ENCODE data around the gene ITGB3.

Gene ITGB3

DNA sequence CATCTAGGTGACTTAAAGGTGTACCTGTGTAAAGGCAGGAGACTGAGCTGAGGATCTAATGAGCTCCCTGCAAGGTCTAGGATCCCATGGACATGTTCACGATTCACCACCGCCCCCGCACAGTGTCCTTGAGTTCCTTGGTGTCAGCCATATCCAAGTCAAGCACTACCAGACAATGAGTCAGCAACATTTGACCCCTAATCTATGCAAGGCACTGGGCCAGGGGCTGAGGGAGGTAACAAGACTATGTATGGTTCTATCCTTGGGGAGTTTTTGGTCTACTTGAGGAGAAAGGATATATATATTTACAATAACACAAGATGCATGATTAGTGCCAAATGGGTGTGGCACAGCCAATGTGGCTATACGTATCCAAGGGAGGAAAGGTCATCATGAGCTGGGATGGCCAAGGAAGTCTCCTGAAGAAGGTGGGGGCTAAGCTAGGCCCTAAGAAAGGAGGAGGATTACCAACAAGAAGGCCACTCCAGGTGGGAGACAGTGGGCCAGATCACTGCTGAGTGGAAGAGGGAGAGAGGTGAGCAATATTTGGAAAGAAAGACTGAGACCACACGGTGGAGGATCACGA lies 35.0 kb downstream of the ITGB3 start:
- TF ChIP-seq FOXP2 (optimal IDR thresholded peaks at IDR 0.05; ENCODE audit: borderline replicate concordance, extremely low read depth, extremely low read length, insufficient read depth) (no peak), SIN3A (IDR thresholded peaks at IDR 0.05; ENCODE audit: borderline replicate concordance, insufficient read depth, low read length) (no peak), POLR2AphosphoS5 (IDR thresholded peaks at IDR 0.05; ENCODE audit: low read depth, low read length) (no peak), TAF1 (IDR thresholded peaks at IDR 0.05; ENCODE audit: borderline replicate concordance, insufficient read depth, low read length) (no peak)
- TF ChIP-seq, protein P1, sequence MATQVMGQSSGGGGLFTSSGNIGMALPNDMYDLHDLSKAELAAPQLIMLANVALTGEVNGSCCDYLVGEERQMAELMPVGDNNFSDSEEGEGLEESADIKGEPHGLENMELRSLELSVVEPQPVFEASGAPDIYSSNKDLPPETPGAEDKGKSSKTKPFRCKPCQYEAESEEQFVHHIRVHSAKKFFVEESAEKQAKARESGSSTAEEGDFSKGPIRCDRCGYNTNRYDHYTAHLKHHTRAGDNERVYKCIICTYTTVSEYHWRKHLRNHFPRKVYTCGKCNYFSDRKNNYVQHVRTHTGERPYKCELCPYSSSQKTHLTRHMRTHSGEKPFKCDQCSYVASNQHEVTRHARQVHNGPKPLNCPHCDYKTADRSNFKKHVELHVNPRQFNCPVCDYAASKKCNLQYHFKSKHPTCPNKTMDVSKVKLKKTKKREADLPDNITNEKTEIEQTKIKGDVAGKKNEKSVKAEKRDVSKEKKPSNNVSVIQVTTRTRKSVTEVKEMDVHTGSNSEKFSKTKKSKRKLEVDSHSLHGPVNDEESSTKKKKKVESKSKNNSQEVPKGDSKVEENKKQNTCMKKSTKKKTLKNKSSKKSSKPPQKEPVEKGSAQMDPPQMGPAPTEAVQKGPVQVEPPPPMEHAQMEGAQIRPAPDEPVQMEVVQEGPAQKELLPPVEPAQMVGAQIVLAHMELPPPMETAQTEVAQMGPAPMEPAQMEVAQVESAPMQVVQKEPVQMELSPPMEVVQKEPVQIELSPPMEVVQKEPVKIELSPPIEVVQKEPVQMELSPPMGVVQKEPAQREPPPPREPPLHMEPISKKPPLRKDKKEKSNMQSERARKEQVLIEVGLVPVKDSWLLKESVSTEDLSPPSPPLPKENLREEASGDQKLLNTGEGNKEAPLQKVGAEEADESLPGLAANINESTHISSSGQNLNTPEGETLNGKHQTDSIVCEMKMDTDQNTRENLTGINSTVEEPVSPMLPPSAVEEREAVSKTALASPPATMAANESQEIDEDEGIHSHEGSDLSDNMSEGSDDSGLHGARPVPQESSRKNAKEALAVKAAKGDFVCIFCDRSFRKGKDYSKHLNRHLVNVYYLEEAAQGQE (IDR thresholded peaks at IDR 0.05; ENCODE audit: insufficient read depth in 1 of 2, low read depth in 2 of 2, low read length in 2 of 2) = no peak

DNA sequence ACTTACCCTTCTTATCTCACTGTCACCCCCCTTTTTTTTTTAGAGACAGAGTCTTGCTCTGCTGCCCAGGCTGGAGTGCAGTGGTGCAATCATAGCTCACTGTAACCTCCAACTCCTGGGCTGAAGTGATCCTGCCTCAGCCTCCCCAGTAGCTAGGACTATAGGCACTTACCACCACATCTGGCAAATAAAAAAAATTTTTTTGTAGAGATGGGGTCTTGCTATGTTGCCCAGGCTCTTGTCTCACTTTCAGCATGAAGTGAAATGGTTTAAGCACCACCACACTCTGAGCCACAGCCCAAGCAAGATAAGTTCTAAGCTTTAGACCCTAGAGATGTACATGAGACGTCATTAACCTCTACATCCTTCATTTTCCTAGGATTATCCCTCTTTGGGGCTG lies 35.7 kb downstream of the ITGB3 start:
- TF ChIP-seq, protein P1 (IDR thresholded peaks at IDR 0.05; ENCODE audit: insufficient read depth in 1 of 2, low read depth in 2 of 2, low read length in 2 of 2) = no peak
- TF ChIP-seq POLR2AphosphoS5 (IDR thresholded peaks at IDR 0.05; ENCODE audit: low read depth, low read length) = no peak
- no peak for TF ChIP-seq TAF1 (IDR thresholded peaks at IDR 0.05; ENCODE audit: borderline replicate concordance, insufficient read depth, low read length)

DNA sequence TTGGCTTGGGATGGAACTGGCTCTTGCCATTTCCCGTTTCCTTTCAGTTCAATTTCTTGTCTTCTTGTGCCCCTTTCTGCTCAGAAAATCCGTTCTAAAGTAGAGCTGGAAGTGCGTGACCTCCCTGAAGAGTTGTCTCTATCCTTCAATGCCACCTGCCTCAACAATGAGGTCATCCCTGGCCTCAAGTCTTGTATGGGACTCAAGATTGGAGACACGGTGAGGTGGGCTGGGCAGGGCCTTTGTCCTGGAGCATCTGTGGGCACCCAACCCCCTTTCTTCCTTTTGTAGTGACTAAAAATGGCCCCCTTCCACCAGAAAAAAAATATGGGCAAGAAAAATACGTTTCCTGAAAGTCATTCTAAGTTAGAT lies 37.2 kb downstream of the ITGB3 start:
- TF ChIP-seq, protein P1 (IDR thresholded peaks at IDR 0.05; ENCODE audit: insufficient read depth in 1 of 2, low read depth in 2 of 2, low read length in 2 of 2) = no peak
- TF ChIP-seq POLR2AphosphoS5 (IDR thresholded peaks at IDR 0.05; ENCODE audit: low read depth, low read length) (no peak), FOXP2 (optimal IDR thresholded peaks at IDR 0.05; ENCODE audit: borderline replicate concordance, extremely low read depth, extremely low read length, insufficient read depth) (no peak), TAF1 (IDR thresholded peaks at IDR 0.05; ENCODE audit: borderline replicate concordance, insufficient read depth, low read length) (no peak), SIN3A (IDR thresholded peaks at IDR 0.05; ENCODE audit: borderline replicate concordance, insufficient read depth, low read length) (no peak)

DNA sequence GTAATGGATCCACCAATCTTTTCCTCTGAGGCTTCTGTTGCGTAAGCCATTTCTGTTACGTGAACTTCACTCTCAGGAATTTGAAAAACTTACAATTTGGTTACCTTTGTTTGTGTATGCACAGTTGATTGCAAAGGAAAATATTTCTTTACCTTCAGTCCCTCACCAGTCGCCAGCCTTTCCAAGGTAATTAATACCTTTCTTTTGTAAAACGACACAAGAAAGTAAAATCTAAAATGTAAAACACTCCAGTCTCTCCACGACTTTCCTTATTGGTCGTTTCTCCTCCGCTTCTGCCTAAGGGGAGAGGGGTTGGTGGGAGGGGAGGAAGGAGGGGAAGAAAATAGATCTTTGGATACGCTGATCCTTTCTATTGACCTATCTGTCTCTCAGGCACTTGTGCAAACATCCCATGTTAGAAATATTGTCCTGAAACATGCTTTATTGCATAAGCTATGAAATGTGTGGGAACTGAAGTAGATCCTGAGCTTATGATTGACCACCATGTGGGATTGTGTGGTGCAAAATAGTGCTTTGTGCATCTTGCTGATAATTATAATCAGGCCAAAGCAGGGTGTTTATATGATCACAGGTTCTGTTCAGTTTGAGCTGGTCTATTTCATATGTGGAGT lies 37.7 kb downstream of the ITGB3 start:
- TF ChIP-seq FOXP2 (optimal IDR thresholded peaks at IDR 0.05; ENCODE audit: borderline replicate concordance, extremely low read depth, extremely low read length, insufficient read depth) (no peak), TAF1 (IDR thresholded peaks at IDR 0.05; ENCODE audit: borderline replicate concordance, insufficient read depth, low read length) (no peak), POLR2AphosphoS5 (IDR thresholded peaks at IDR 0.05; ENCODE audit: low read depth, low read length) (no peak), SIN3A (IDR thresholded peaks at IDR 0.05; ENCODE audit: borderline replicate concordance, insufficient read depth, low read length) (no peak)
- TF ChIP-seq, protein P1 (IDR thresholded peaks at IDR 0.05; ENCODE audit: insufficient read depth in 1 of 2, low read depth in 2 of 2, low read length in 2 of 2) = no peak
